LNCaP clone FGC (cell line): ENCODE measurements around the gene CLDN19.
"Not testable (repeated sequence)": the region's sequence is repeated elsewhere in the genome, so short reads cannot be mapped to it uniquely, and the experiment has no call there.

Source experiments
- DNase-seq: peaks from one replicate; pipeline ENCODE4 v3.0.0-alpha.2; 2011; ENCODE audit warnings: low read depth
- H3K4me3 ChIP-seq: 2 replicates; pipeline ENCODE4 v1.5.1; 2011; ENCODE audit warnings: mild to moderate bottlenecking, low read depth, low read length, control low read depth
- CTCF ChIP-seq: IDR thresholded peaks from 2 replicates; pipeline ENCODE4 v1.5.1; 2012; ENCODE audit warnings: mild to moderate bottlenecking; ENCODE audit not compliant: control insufficient read depth, insufficient read depth; ENCODE audit errors: extremely low read depth

The CLDN19 gene

DNA sequence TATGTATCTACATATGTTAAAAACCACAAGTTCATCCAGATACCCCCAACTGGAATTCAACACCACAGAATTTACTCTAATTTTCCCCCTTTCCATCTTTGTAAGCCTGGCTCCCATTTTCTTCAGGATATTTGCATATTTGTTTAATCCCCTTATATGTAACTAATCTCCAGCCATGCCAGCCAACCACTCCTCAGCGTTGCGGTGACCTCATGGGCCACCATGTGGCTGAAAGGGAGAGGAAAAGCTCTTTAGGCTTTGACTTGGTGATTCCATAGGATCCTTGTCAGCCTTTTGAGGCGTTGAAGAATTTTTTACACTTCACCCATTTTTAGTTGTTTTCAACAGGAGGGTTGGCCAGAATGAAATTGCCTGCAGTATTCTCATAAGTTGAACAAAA, 10.0 kb downstream of the CLDN19 start:
- TF ChIP-seq CTCF = no peak
- no peak for DNase-seq
- H3K4me3 ChIP-seq = no peak overlapping the region

DNA sequence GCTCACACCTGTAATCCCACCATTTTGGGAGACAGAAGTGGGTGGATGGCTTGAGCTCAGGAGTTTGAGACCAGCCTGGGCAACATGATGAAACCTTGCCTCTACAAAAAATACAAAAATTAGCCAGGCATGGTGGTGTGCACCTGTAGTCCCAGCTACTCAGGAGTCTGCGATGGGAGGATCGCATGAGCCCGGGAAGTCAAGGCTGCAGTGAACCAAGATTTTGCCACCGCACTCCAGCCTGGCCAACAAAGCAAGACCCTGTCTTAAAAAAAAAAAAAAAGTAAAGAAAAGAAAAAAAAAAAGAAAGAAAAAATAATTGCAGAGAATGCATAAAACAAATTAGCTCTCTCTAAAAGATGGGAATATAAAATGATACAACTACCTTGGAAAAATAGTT, 14.2 kb downstream of the CLDN19 start:
- not testable (repeated sequence) for H3K4me3 ChIP-seq, DNase-seq

DNA sequence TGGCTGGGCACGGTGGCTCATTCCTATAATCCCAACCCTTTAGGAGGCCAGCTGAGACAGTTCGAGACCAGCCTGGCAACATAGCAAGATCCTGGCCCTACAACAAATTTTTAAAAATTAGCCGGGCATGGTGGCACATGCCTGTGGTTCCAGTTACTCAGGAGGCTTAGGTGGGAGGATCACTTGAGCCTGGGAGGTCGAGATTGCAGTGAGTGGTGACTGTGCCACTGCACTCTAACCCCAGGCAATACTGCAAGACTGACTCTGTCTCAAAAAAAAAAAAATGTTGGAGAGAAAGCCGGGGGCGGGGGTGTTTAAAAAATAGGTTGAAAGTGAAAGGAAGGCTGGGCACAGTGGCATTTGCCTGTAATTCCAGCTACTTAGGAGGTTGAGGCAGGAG, 16.5 kb downstream of the CLDN19 start:
- no peak for TF ChIP-seq CTCF
- no peak overlapping the region for H3K4me3 ChIP-seq

GRCh38 chr1:42722403-42722802, 17.6 kb downstream of the CLDN19 start:
- not testable (repeated sequence) for H3K4me3 ChIP-seq

More for the DNA sequence above, 16.5 kb downstream of the CLDN19 start:
- DNase-seq = no peak

DNA sequence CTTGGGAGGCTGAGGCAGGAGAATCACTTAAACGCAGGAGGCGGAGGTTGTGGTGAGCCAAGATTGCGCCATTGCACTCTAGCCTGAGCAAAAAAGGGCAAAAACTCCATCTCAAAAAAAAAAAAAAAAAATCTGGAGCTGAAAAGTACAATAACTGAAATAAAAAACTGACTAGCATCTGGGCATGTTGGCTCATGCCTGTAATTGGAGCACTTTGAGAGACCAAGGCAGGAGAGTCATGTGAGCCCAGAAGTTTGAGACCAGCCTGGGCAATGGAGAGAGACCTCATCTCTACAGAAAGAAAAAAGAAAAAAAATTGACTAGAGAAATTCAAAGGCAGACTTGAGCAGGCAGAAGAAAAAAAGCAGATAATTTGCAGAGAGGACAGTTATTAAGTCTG, 18.1 kb downstream of the CLDN19 start:
- DNase-seq = no peak
- no peak overlapping the region for H3K4me3 ChIP-seq
- no peak for TF ChIP-seq CTCF

More at GRCh38 chr1:42722403-42722802, 17.6 kb downstream of the CLDN19 start:
- not testable (repeated sequence) for DNase-seq

DNA sequence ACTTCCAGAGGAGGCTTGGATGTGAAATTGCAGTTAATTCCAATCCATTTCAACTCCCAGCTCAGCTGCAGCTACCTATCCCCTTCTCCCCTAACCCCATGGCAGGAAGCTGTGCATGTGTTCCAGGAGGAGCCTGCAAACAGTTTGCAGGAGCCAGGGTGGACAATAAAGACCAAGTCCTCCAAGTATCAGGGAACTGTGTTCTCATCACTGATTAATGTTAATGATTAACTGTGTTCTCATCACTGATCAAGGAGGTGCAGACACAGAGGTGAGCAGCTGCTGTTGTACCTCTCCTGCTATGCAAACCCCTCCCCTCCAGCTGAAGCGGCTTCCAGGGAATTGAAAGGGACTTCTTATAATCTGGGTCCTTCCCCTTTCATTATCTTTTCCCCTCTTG, 19.2 kb downstream of the CLDN19 start:
- no peak for DNase-seq
- H3K4me3 ChIP-seq = no peak overlapping the region
- no peak for TF ChIP-seq CTCF

- not testable (repeated sequence) for DNase-seq, H3K4me3 ChIP-seq
Observed at GRCh38 chr1:42714441-42714840, 25.6 kb downstream of the CLDN19 start.

- TF ChIP-seq CTCF = no peak
- DNase-seq = no peak
Observed at GRCh38 chr1:42713293-42713692, 26.7 kb downstream of the CLDN19 start.

GRCh38 chr1:42712808-42713207, 27.2 kb downstream of the CLDN19 start:
- not testable (repeated sequence) for H3K4me3 ChIP-seq, DNase-seq

More at GRCh38 chr1:42713293-42713692, 26.7 kb downstream of the CLDN19 start:
- no peak overlapping the region for H3K4me3 ChIP-seq
